ENCODE data around the gene KDM4B. TPM values are rescaled to one million over a fixed set of nuclear protein-coding genes. Genes with fewer than 3 reads are reported as not detected.

The KDM4B gene
- total and polyA plus RNA-seq, 7 donors = 9.3 to 45.9 (median 29.5) TPM

DNA sequence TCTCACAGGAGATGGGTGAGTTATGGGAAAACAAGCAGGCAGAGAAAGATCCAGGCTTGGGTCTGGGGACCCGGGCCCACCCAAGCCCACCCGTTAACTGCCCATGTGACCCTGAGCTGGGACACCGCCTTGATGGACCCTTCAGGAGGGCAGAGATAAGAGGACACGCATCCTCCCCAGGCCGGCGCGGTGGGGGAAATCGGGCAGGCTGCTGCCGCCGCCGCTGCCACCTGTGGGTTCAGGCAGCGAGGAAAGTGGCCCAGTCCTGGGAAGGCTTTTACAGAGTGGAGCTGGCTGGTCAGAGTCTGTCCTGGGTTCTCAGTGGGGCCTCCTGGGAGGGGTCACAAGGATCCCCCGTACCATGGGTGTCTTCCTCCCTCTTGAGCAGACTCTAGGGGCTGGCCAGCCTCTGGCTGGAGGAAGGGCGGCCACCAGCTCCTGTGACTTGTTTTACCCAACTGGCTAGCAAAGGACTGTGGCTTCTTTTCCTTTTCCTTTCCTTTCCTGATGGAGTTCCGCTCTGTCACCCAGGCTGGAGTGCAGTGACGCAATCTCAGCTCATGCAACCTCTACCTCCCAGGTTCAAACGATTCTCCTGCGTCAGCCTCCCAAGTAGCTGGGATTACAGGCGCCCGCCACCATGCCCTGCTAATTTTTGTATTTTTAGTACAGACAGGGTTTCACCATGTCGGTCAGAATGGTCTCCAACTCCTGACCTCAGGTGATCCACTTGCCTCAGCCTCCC, 155.4 kb downstream of the KDM4B start:
- Histone ChIP-seq H3K27me3 (ENCODE audit: insufficient read depth in 3 of 3, low read length in 2 of 3) (no peaks in the 10 kb centered on the region), H3K27ac (no peak overlapping the region), H3K9me3 (no peaks in the 10 kb centered on the region), H3K4me1 (peaks cover 15% of the 10 kb centered on the region), H3K36me3 (ENCODE audit: insufficient read depth in 1 of 2, low read depth in 1 of 2) (peaks cover 0 to 45% of the 10 kb centered on the region in 2 donors), H3K4me3 (no peak overlapping the region)
- intact Hi-C loops (cut with DNase I) = no loop called here
- no peak for DNase-seq
- 92 to 96% (median 95%) methylated on average over 21 of the region's 21 CpGs for WGBS, 3 donors
- ATAC-seq = no peak
- TF ChIP-seq, protein P1, sequence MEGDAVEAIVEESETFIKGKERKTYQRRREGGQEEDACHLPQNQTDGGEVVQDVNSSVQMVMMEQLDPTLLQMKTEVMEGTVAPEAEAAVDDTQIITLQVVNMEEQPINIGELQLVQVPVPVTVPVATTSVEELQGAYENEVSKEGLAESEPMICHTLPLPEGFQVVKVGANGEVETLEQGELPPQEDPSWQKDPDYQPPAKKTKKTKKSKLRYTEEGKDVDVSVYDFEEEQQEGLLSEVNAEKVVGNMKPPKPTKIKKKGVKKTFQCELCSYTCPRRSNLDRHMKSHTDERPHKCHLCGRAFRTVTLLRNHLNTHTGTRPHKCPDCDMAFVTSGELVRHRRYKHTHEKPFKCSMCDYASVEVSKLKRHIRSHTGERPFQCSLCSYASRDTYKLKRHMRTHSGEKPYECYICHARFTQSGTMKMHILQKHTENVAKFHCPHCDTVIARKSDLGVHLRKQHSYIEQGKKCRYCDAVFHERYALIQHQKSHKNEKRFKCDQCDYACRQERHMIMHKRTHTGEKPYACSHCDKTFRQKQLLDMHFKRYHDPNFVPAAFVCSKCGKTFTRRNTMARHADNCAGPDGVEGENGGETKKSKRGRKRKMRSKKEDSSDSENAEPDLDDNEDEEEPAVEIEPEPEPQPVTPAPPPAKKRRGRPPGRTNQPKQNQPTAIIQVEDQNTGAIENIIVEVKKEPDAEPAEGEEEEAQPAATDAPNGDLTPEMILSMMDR (IDR thresholded peaks at IDR 0.05) = no peak

- Histone ChIP-seq H3K36me3 (ENCODE audit: insufficient read depth in 1 of 2, low read depth in 1 of 2) (peaks cover 0 to 35% of the 10 kb centered on the region in 2 donors), H3K9me3 (no peaks in the 10 kb centered on the region), H3K27ac (no peak overlapping the region), H3K4me1 (peaks cover 15% of the 10 kb centered on the region), H3K4me3 (no peak overlapping the region), H3K27me3 (ENCODE audit: insufficient read depth in 3 of 3, low read length in 2 of 3) (no peaks in the 10 kb centered on the region)
- intact Hi-C loops (cut with DNase I) = no loop called here
- TF ChIP-seq, protein P1 (IDR thresholded peaks at IDR 0.05) = no peak
- ATAC-seq (no peak), DNase-seq (no peak)
- WGBS, 3 donors = 83 to 90% (median 85%) methylated on average over 16 to 17 of the region's 17 CpGs
These were observed 156.5 kb downstream of the KDM4B start for GRCh38 chr19:5125376-5125775.

GRCh38 chr19:5125797-5126497, 157.0 kb downstream of the KDM4B start:
- ATAC-seq = no peak
- Histone ChIP-seq H3K36me3 (ENCODE audit: insufficient read depth in 1 of 2, low read depth in 1 of 2) (peaks cover 0 to 34% of the 10 kb centered on the region in 2 donors), H3K4me3 (no peak overlapping the region), H3K27ac (no peak overlapping the region), H3K9me3 (no peaks in the 10 kb centered on the region), H3K4me1 (peaks cover 15% of the 10 kb centered on the region), H3K27me3 (ENCODE audit: insufficient read depth in 3 of 3, low read length in 2 of 3) (no peaks in the 10 kb centered on the region)
- WGBS, 3 donors = 72 to 79% (median 79%) methylated on average over 20 to 21 of the region's 21 CpGs
- intact Hi-C loops (cut with DNase I) = no loop called here
- TF ChIP-seq, protein P1 (IDR thresholded peaks at IDR 0.05) = no peak
- no peak for DNase-seq

GRCh38 chr19:5126498-5127223, 157.7 kb downstream of the KDM4B start:
- TF ChIP-seq, protein P1 (IDR thresholded peaks at IDR 0.05) = no peak
- DNase-seq (no peak), ATAC-seq (no peak)
- Histone ChIP-seq H3K27ac (no peak overlapping the region), H3K9me3 (no peaks in the 10 kb centered on the region), H3K27me3 (ENCODE audit: insufficient read depth in 3 of 3, low read length in 2 of 3) (no peaks in the 10 kb centered on the region), H3K4me3 (no peak overlapping the region), H3K4me1 (peaks cover 15% of the 10 kb centered on the region), H3K36me3 (ENCODE audit: insufficient read depth in 1 of 2, low read depth in 1 of 2) (peaks cover 0 to 30% of the 10 kb centered on the region in 2 donors)
- WGBS, 3 donors = 91 to 94% (median 94%) methylated on average over 26 of the region's 26 CpGs
- intact Hi-C loops (cut with DNase I) = no loop called here

Data from psoas muscle (tissue), 8 donors.